ENCODE data around the gene OSBPL9. TPM values are rescaled to one million over a fixed set of nuclear protein-coding genes. Genes with fewer than 3 reads are reported as not detected.

OSBPL9 gene
- total RNA-seq, 2 experiments from 2014 or later = 52.5 to 55.9 TPM

DNA sequence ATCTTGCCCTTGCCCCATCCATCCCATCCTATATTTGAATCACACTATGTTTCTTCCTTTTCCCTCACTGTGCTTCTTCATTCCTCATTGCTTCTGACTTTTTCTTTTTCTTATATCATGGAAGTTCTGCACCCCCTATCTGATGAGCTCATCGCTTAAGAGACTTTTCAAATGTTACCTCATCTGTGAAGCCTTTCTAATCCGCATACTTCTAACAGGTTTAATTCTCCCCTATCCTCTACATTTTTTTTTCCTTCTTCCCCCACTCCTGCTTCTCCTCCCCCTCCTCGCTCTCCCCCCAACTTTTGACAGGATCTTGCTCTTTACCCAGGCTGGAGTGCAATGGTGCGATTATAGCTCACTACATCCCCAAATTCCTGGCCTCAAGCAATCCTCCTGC is 39.5 kb downstream of the OSBPL9 start:
- Mint-ChIP-seq H3K9me3 (no peaks in the 10 kb centered on the region), H3K27ac (no peak overlapping the region), H3K4me3 (no peak overlapping the region), H3K36me3 (peaks cover 8% of the 10 kb centered on the region), H3K27me3 (no peaks in the 10 kb centered on the region), H3K4me1 (peaks cover 7% of the 10 kb centered on the region)
- no peak for DNase-seq

- H3K9me3 Mint-ChIP-seq = no peaks in the 10 kb centered on the region
- H3K4me3 Mint-ChIP-seq = no peak overlapping the region
- DNase-seq = no peak
- H3K27me3 Mint-ChIP-seq = no peaks in the 10 kb centered on the region
- no peak overlapping the region for H3K27ac Mint-ChIP-seq
- no peaks in the 10 kb centered on the region for H3K4me1 Mint-ChIP-seq
- H3K36me3 Mint-ChIP-seq = peaks cover 2% of the 10 kb centered on the region
Measured at GRCh38 chr1:51660580-51660979, 43.7 kb downstream of the OSBPL9 start.

DNA sequence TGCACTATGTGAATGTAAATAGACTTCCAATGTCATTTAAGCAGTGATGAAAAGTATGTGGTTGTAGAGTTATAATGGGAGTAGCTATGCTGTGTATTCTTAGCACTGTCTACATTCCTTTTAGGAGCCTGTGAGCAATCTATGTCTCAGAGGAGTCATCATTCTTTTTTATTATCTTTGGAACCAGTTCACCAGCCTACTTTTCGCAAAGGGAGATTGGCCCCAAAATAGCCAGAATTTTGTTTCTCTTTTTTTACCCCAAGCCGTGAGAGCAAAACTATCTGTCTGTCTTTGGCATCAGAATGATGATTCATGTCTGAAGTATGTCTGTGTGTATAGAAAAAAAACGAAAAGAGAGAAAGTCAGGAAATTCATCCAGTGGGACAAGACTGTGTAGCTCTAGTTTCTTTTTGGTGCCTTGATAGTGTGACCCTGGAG is 44.2 kb downstream of the OSBPL9 start:
- peaks cover 4% of the 10 kb centered on the region for H3K36me3 Mint-ChIP-seq
- no peak overlapping the region for H3K4me3 Mint-ChIP-seq
- no peaks in the 10 kb centered on the region for H3K9me3 Mint-ChIP-seq
- H3K27ac Mint-ChIP-seq = no peak overlapping the region
- no peak for DNase-seq
- H3K27me3 Mint-ChIP-seq = no peaks in the 10 kb centered on the region
- H3K4me1 Mint-ChIP-seq = peaks cover 2% of the 10 kb centered on the region

- Mint-ChIP-seq H3K27me3 (no peaks in the 10 kb centered on the region), H3K36me3 (peaks cover 4% of the 10 kb centered on the region), H3K27ac (no peak overlapping the region), H3K4me1 (peaks cover 2% of the 10 kb centered on the region), H3K4me3 (no peak overlapping the region), H3K9me3 (no peaks in the 10 kb centered on the region)
- no peak for DNase-seq
Measured at GRCh38 chr1:51663105-51663504, 46.2 kb downstream of the OSBPL9 start.

DNA sequence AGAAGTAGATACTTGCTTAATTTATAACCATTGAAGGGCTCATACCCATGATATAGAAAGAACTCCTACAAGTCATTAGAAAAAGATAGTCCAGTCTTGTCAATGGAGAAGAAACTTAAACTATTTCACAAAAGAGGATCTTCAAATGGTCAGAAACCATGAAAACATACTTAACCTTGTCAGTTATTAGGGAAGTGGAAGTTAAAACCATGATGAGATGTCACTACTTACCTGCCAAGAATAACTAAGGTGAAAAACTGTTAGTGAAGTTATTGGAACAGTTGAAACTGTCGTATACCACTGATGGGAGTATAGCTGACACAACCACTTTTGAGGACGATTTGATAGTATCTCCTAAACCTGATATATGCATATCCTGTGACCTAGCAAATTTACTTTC is 46.8 kb downstream of the OSBPL9 start:
- DNase-seq = no peak
- Mint-ChIP-seq H3K4me3 (no peak overlapping the region), H3K27me3 (no peaks in the 10 kb centered on the region), H3K36me3 (peaks cover 4% of the 10 kb centered on the region), H3K4me1 (peaks cover 2% of the 10 kb centered on the region), H3K27ac (no peak overlapping the region), H3K9me3 (no peaks in the 10 kb centered on the region)

DNA sequence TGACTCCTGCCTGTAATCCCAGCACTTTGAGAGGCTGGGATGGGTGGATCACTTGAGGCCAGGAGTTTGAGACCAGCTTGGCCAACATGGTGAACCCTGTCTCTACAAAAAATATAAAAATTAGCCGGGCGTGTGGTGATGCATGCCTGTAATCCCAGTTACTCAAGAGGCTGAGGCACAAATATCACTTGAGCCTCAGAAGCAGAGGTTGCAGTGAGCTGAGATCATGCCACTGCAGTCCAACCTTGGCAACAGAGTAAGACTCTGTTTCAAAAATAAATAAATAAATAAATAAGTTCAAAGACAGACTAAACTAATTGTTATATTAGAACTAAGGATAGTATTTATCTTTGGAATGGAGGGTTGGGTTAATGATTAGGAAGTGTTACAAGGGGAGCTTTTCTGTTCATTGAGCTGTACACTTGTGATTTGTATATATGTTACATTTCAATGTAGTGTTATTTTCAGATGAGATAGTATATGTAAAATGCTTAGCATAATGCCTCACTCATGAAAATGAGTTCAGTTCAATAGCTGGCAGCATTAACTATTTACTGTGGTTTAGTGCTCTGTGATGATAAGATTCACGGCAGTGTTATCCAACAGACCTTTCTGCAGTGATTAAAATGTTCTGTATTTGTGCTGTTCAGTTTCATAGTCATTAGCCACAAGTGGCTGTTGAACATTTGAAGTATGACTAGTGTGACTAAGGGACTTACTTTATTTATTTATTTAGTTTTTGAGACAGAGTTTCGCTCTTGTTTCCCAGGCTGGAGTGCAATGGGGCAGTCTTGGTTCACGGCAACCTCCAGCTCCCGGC is 47.7 kb downstream of the OSBPL9 start:
- no peak overlapping the region for H3K27ac Mint-ChIP-seq
- H3K9me3 Mint-ChIP-seq = no peaks in the 10 kb centered on the region
- H3K4me3 Mint-ChIP-seq = no peak overlapping the region
- H3K36me3 Mint-ChIP-seq = peaks cover 4% of the 10 kb centered on the region
- DNase-seq = no peak
- H3K4me1 Mint-ChIP-seq = peaks cover 5% of the 10 kb centered on the region
- no peaks in the 10 kb centered on the region for H3K27me3 Mint-ChIP-seq

DNA sequence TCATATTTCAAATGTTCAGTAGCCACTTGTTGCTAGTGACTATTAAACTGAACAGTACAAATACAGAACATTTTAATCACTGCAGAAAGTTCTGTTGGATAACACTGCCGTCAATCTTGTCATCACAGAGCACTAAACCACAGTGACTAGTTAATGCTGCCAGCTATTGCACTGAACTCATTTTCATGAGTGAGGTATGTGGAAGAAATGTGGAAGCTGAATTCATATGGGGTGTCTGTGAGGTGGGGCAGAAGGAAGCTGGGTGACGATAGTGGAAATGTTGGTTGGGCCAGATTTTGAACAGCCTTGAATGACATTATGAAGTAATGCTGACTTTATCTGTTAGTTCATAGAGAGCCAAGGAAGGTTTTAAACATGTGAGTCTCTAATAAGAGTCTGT is 49.6 kb downstream of the OSBPL9 start:
- Mint-ChIP-seq H3K27ac (no peak overlapping the region), H3K36me3 (peaks cover 2% of the 10 kb centered on the region), H3K4me1 (peaks cover 6% of the 10 kb centered on the region), H3K9me3 (no peaks in the 10 kb centered on the region), H3K4me3 (no peak overlapping the region), H3K27me3 (no peaks in the 10 kb centered on the region)
- no peak for DNase-seq

DNA sequence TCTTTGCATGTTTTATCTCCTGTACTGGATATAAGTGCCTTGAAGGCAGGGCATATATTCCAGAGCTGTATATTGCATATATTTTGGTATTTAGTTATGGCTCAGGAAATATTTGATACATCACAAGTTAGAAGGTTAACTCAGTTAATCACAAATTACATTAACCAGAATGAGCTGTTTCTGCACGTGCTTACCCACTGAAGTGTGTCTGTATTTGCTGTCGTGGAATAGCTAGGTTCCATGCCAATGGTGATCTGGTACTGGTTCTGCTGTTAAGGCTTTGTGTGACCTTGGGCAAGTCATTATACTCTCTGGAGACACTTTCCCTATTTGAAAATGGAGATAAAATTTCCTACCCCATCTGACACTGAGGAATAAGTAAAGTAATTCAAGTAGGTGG is 50.7 kb downstream of the OSBPL9 start:
- H3K9me3 Mint-ChIP-seq = no peaks in the 10 kb centered on the region
- no peaks in the 10 kb centered on the region for H3K27me3 Mint-ChIP-seq
- DNase-seq = no peak
- peaks cover 6% of the 10 kb centered on the region for H3K4me1 Mint-ChIP-seq
- H3K4me3 Mint-ChIP-seq = no peak overlapping the region
- peaks cover 2% of the 10 kb centered on the region for H3K36me3 Mint-ChIP-seq
- no peak overlapping the region for H3K27ac Mint-ChIP-seq

GRCh38 chr1:51669272-51669671 is 52.4 kb downstream of the OSBPL9 start:
- Mint-ChIP-seq H3K27me3 (no peaks in the 10 kb centered on the region), H3K36me3 (peaks cover 2% of the 10 kb centered on the region), H3K27ac (no peak overlapping the region), H3K4me3 (no peak overlapping the region), H3K4me1 (peaks cover 6% of the 10 kb centered on the region), H3K9me3 (no peaks in the 10 kb centered on the region)
- no peak for DNase-seq

DNA sequence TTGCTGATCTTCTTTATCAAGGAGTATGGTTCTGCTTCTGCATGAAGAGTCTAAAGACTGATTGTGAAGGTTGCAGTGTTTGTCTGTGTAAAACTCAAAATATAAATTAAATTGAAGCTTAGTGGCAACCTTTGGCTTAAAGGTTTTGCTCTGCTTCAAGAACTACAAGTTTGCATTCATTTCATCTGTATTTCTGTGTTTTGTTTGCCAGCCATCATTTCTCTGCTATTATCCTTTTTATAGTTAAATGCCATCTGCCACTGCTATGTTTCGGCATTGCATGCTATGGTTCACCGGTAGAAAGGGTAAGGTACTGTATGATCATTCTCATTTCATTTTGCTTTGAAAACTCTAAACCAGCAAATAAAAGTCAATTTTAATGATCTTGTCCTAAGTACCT is 52.9 kb downstream of the OSBPL9 start:
- Mint-ChIP-seq H3K27me3 (no peaks in the 10 kb centered on the region), H3K4me1 (peaks cover 6% of the 10 kb centered on the region), H3K36me3 (peaks cover 2% of the 10 kb centered on the region), H3K4me3 (no peak overlapping the region), H3K9me3 (no peaks in the 10 kb centered on the region), H3K27ac (no peak overlapping the region)
- no peak for DNase-seq

GRCh38 chr1:51671527-51672325 is 54.8 kb downstream of the OSBPL9 start:
- no peaks in the 10 kb centered on the region for H3K27me3 Mint-ChIP-seq
- H3K27ac Mint-ChIP-seq = no peak overlapping the region
- H3K9me3 Mint-ChIP-seq = no peaks in the 10 kb centered on the region
- DNase-seq = no peak
- H3K4me1 Mint-ChIP-seq = peaks cover 3% of the 10 kb centered on the region
- H3K36me3 Mint-ChIP-seq = no peaks in the 10 kb centered on the region
- no peak overlapping the region for H3K4me3 Mint-ChIP-seq

- Mint-ChIP-seq H3K4me3 (no peak overlapping the region), H3K27ac (no peak overlapping the region), H3K9me3 (no peaks in the 10 kb centered on the region), H3K27me3 (no peaks in the 10 kb centered on the region), H3K36me3 (no peaks in the 10 kb centered on the region), H3K4me1 (peaks cover 5% of the 10 kb centered on the region)
- DNase-seq = no peak
Measured at GRCh38 chr1:51673279-51673678, 56.4 kb downstream of the OSBPL9 start.

DNA sequence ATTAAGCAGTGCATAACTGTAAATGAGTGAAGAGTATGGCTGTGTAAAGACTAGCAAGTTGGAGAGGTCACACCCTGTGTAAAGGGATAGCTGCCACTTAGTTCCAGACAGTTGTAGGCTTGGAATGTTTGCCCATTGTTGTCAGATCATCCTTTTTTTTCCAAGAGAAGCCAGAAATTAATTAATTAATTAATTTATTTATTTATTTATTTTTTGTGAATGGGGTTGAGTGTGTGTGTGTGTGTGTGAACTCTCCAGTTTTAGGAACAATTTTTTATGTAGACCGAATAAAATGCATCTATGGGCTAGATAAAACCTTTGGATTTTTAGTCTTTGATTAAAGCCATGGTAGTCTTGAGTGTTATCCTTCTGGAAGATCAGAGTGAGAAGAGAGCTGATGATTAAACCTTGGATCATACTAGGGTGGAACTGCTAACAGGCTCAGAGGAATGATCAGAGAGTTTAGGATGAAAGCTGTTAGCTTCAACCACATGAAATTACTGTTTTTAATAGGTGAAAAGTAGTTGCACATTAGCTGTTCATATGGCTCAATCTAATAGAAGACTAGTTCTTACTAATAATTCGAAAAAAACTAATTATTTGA is 58.4 kb downstream of the OSBPL9 start:
- Mint-ChIP-seq H3K4me1 (peaks cover 7% of the 10 kb centered on the region), H3K36me3 (no peaks in the 10 kb centered on the region), H3K27ac (no peak overlapping the region), H3K4me3 (no peak overlapping the region), H3K9me3 (no peaks in the 10 kb centered on the region), H3K27me3 (no peaks in the 10 kb centered on the region)
- no peak for DNase-seq

DNA sequence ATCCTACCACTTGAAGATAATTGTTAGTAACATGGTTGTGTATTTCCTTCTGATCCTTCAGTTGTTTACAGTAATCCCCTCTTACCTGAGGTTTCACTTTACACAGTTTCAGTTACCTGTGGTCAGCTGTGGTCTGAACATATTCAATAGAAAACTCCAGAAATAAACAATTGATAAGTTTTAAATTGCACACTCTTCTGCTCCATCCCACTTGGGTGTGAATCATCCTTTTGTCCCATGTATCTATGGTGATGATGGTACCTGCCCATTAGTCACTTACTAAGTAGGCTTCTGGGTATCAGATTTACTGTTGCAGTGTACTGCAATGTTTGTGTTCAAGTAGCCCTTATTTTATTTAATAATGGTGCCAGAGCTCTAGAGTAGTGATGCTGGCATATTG is 62.5 kb downstream of the OSBPL9 start:
- H3K4me1 Mint-ChIP-seq = peaks cover 7% of the 10 kb centered on the region
- no peak for DNase-seq
- no peaks in the 10 kb centered on the region for H3K9me3 Mint-ChIP-seq
- no peaks in the 10 kb centered on the region for H3K27me3 Mint-ChIP-seq
- no peak overlapping the region for H3K27ac Mint-ChIP-seq
- no peaks in the 10 kb centered on the region for H3K36me3 Mint-ChIP-seq
- H3K4me3 Mint-ChIP-seq = no peak overlapping the region

- Mint-ChIP-seq H3K27ac (no peak overlapping the region), H3K27me3 (no peaks in the 10 kb centered on the region), H3K4me1 (peaks cover 13% of the 10 kb centered on the region), H3K36me3 (no peaks in the 10 kb centered on the region), H3K9me3 (no peaks in the 10 kb centered on the region), H3K4me3 (no peak overlapping the region)
- DNase-seq = no peak
Measured at GRCh38 chr1:51684776-51685175, 67.9 kb downstream of the OSBPL9 start.
